HG02884 (cell line): Measurements from ENCODE around the gene RUSF1.

Experiments used
- ATAC-seq: cut with Tn5 transposase; IDR thresholded peaks from one replicate; pipeline ENCODE4 v1.9.1; 2021; ENCODE audit warnings: mild to moderate bottlenecking, moderate library complexity; ENCODE audit not compliant: unreplicated experiment

Gene RUSF1

DNA sequence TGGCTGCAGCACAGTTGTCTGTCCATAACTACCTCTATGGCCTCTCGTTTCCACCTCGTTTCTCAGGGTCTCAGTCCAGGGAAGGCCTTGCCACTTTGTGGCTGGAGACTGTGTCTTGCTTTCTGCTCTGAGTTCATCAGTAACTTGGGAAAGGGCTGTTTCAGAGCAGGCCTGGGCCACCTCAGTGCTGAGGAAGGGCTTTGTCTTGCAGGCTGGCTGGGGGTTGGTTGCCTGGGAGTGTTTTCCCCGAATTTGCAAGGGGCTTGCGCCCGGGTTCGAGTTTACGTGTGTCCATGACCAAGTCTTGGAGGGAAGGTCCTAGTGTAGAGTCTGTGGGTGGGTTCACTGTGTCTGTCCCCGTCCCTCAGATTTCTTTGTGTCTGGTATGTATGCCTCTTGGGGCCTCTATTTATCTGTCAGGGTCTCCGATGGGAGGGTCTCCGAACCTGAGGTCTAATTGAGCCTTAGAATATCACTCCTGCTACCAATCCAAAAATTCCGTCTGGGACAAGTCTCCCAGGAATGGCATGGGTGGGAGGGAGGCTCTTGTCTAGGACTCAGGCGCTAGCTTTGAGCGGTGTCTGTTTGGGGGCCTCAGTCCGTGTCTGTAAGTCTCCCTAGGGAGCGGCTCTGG, 36.8 kb downstream of the RUSF1 start:
- no peak for ATAC-seq

DNA sequence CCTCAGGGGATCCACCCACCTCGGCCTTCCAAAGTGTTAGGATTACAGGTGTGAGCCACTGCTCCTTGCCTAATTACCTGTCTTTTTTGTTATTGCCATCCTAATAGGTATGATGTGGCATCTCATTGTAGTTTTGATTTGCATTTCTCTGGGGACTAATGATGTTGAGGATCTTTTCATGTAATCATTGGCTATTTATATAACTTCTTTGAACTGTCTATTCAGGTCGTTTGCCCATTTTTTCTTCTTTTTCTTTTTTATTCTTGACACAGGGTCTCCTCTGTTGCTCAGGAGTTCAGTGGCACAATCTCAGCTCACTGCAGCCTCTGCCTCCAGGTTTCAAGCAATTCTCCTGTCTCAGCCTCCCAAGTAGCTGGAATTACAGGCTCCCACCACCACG, 37.6 kb downstream of the RUSF1 start:
- no peak for ATAC-seq

DNA sequence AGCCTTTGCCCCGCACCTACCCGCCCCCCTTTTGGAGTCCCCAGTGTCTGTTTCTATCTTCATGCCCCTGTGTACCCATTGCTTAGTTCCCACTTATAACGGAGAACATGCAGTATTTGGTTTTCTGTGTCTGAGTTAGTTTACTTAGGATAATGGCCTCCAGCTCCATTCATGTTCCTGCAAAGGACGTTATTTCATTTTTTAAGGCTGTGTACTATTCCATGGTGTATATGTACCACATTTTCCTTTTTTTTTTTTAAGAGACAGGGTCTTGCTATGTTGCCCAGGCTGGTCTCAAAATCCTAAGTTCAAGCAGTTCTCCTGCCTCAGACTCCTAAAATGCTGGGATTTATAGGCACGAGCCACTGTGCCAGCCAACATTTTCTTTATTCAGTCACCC, 40.3 kb downstream of the RUSF1 start:
- ATAC-seq = no peak

DNA sequence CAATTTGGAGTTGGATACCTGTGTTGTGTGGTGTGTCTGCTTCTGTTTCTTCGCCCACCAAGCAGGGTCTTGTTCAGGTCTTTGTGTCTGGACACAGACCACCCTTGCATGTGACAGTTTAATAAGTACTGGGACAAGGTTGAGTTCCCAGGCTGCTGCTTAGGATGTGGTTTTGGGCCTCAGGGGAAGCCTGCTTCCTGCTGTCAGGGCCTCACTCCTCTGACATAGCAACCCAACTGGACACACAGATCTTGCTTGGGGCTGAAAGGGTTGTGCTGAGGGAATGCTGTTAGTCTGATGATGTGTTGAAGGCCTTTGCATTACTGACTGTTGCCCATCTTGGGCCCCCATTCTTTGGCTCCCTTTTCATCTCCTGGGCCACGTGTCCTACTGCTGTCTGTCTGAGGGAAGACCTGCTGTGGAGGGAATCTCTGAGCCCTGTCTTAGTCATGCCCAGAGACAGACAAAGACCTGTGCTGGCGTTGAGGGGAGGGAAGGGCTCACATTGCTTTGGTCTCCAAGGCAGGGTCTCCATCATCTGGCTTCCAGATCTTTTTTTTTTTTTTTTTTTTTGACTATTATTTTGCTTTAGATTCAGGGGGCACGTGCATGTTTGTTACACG, 40.9 kb downstream of the RUSF1 start:
- ATAC-seq = no peak

DNA sequence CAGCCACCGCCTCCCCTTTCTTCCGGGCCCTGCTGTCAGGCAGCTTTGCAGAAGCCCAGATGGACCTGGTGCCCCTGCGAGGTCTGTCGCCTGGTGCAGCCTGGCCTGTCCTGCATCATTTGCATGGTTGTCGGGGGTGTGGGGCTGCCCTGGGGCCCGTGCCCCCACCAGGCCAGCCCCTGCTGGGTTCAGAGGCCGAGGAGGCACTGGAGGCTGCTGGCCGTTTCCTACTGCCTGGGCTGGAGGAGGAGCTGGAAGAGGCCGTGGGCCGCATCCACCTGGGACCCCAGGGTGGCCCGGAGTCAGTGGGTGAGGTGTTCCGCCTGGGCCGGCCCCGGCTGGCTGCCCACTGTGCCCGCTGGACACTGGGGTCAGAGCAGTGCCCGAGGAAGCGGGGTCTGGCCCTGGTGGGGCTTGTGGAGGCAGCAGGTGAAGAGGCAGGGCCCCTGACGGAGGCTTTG, 41.8 kb downstream of the RUSF1 start:
- no peak for ATAC-seq

DNA sequence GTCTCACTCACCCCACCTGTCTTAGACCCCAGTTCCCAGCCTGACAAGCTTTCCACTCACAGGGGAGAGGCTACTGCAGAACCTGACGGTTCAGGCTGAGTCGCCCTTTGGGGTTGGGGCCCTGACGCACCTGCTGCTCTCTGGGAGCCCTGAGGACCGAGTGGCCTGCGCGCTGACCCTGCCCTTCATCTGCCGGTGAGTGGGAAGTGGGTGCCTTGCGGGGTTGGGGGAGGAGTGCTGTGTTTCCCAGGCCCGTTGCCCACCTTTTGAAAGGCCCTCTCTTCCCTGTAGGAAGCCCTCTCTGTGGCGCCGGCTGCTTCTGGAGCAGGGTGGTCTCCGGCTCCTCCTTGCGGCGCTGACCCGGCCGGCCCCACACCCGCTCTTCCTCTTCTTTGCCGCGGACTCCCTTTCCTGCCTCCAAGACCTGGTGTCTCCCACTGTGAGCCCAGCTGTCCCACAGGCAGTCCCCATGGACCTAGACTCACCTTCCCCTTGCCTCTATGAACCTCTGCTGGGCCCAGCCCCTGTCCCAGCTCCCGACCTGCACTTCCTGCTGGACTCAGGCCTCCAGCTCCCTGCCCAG, 42.3 kb downstream of the RUSF1 start:
- ATAC-seq = no peak

DNA sequence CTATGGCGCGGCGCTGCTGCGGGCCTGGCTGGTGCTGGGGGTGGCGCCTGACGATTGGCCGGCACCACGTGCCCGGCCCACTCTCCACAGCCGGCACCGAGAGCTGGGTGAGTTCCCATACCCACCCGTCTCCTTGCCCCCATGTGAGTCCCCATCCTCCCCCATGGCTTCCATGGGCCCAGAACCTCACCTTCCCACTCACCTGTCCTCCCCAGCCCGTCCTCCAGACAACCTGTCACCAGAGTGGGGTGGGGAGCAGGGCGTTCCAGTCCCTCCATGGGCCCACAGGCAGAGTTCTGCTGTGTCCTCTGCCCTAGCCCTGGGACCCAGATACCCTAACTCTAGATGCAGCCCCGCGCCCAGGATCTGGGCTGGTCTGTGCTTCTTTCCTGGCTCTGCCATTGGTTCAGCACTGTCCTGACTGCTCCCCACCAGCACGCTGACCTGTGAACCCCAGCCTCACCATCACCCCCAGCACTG, 43.4 kb downstream of the RUSF1 start:
- no peak for ATAC-seq

DNA sequence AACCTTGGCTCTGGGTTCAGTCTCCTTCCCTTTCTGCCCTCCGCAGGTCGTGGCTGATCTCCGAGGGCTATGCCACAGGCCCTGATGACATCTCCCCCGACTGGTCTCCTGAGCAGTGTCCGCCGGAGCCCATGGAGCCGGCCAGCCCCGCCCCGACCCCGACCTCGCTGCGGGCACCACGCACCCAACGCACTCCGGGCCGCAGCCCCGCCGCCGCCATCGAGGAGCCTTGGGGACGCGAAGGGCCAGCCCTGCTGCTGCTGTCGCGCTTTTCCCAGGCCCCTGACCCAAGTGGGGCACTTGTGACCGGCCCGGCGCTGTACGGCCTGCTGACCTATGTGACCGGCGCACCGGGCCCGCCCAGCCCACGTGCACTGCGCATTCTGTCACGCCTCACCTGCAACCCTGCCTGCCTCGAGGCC, 43.8 kb downstream of the RUSF1 start:
- ATAC-seq = no peak

DNA sequence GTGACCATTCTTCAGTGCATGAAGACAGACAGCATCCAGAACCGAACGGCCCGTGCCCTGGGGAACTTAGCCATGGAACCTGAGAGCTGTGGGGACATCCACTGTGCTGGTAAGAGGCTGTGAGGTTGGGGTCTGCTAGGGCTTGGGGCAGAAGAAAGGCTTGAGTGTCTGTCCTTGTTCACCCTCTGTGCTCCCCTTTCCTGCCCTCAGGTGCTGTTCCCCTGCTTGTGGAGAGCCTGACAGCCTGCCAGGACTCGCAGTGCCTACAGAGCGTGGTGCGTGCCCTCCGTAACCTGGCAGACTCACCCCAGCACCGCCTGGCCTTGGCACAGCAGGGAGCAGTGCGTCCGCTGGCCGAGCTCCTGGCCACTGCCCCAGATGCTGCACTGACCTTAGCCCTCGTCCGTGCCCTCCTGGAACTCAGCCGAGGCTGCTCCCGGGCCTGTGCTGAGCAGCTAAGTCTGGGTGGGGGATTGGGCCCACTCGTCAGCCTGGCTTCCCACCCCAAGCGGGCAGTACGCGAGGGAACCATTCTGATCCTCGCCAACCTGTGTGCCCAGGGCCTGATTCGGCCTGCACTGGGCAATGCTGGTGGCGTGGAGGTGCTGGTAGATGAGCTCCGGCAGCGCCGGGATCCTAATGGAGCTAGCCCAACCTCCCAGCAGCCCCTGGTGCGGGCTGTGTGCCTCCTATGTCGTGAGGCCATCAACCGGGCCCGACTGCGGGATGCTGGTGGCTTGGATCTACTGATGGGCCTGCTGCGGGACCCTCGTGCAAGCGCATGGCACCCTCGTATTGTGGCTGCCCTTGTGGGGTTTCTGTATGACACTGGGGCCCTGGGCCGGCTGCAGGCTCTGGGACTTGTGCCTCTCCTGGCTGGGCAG, 46.0 kb downstream of the RUSF1 start:
- ATAC-seq = no peak

DNA sequence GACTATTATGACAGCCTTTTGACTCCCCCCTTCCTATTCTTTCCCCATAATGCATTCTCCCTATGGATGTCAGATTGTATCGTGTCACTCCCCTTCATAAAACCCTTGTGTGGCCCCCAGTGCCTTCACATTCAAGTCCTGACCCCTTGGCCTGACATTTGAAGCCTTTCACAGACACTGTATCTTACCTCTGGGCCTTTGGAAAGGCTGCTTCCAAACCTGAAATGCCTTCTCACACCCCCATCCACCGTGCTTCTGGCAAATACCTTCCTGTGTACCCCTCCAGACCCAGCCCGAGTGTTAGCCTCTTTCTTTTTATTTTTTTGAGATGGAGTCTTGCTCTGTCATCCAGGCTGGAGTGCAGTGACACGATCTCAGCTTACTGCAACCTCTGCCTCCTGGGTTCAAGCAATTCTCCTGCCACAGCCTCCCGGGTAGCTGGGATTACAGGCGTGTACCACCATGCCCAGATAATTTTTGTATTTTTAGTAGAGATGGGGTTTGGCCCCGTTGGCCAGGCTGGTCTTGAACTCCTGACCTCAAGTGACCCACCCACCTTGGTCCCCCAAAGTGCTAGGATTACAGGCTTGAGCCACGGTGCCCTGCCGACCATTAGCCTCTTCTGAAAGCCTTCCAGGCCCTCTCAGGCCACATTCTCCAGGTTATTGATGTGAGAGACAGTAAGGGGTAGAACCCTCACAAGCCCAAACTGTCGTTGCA, 46.8 kb downstream of the RUSF1 start:
- no peak for ATAC-seq

DNA sequence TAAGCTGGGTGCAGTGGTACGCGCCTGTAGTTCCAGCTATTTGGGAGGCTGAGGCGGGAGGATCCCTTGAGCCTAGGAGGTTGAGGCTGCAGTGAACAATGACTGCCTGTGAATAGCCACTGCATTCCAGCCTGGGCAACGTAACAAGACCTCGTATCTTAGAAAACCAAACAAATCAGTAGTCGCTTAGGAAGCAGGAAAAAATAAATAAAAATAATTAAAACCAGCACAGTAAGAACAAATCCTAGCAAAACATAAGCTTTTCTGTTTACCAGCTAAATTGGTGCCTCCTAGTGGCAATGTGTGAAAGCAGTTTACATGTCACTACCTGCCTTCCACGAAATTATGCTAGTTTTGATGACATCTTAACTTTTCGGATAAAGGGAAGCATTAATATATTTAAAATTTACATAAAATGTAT, 47.6 kb downstream of the RUSF1 start:
- ATAC-seq = no peak

DNA sequence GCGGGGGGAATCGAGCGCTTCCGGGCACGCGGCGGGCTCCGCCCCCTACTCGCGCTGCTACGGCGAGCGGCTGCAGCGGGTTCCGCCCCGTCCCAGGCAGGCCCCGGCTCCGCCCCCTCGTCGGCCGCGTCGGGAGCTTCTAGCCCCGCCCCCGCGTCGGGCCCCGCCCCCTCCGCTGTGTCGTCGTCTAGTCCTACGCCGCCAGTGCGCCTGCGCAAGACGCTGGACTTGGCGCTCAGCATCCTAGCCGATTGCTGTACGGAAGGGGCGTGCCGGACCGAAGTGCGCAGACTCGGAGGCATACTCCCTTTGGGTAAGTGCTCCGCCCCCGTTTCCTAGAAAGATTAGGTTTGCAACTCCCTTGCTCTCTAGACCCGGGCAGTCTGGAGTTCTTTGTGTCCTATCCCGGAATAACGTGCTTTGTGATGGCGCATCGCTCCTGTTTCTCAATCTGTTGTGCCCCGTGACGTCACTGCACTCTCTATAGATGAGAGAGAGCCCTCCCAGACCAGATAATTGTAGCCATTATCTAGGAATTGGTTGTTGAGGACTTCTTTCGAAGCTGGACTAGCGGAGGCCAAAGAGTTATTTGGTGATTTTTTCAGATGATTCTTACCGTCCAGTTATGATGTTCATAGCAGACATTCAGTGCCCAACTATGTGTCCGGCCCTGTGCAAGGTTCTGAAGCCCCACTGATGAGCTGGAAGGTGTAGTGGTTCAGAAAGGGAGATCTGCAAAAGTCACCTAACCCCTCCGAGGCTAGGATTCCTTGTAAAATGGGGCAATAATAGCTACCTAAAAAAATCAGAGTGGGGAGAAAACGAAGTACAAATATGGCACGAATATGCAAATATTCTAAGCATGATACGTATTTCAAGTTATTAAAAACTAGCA, 48.3 kb downstream of the RUSF1 start:
- peak; percentile 53 for ATAC-seq

DNA sequence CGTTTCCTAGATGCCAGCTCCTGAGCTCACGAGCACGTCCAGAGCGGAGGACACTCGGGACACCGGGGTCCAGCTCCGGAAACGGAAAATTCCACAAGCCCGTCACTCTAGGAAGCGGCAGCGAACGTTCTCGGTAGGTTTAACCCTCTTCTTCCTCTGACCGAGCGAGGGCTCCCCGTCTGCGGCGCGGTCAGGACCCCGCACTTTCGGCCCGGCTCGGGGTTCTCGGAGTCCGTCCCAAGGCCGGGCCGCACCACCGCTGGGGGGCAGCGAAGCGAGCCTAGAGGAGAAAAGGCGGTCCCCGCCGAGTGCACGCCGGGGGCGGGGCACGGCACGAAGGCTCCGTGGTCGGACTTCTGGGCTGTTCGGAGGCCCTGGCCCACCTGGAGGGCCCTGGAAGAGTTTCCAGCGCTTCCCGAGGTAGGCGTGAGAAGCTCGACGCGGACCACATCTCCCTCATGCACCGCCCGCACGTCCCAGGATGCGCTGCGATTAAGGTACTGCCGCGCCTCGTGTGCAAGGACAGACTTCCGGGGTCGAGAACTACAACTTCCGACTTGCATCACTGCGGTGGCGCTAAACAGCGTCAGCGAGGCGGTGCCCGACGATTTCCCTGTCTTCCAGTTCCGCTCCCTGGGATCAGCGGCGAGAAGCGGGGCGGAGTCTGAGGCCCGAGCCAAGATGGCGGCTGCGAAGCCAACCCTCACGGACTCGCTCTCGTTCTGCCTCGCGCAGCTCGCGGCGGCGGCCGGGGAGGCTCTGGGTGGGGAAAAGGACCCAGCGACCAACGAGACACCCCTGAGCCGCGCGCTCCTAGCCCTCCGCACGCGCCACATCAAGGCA, 49.1 kb downstream of the RUSF1 start, which contains the start of gene ARMC5:
Gene ARMC5, plus strand, starts transcription at position 658 of the 843 bp plus-strand sequence. Its CDS starts 24 bp downstream, at position 682.
- peak; percentile 73 for ATAC-seq

DNA sequence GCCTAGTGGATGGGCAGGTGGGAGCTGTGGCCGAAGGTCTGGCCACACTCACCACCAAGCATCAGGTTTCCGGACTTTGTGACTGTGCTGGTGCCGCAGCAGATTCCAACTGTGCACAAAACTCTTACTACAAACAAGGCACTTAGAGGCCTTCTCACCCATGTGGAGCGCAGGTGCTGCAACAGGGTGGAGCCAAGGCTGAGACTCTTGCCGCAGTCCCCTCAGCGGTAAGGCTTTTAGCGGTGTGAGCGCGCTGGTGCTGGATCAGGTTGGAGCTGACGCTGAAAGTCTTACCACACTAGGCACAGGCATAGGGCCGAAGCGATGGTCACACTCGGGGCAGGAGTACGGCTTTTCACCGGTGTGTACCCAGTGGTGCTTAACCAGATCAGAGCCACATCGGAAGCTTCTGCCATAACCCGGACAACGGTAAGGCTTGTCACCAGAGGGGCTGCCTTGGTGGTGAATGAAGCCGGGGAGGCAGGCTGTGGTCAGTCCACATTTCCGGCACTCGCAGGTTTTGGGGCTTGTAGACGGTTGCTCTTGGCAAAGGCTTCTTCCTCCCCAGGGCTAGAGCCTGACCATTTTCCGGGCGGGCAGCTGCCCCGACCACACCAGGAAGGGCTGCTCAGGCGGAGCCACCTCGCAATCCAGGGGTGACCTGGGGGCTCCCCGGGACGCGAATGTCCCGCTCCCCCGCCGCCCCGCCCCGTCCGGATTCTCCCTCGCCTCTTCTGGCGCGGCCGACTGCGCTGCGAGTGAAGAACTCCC, 49.9 kb downstream of the RUSF1 start:
- no peak for ATAC-seq

DNA sequence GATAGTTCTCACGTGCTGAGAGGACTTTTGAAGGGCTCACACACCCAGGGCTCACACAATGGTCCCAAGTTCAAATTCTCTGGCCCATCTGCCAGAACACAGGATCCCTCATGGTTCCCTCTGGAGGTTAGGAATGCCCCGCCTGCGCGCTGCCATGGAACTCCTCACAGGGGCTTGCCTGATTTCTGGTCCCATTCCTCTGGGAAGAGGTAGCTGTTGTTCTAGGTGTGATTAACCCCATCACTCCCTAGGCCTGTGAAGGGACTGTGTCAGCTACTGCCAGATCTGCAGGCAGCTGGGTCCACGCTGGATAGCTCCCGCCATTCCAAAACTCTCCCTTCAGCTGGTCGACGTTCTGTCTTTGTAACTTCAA, 51.2 kb downstream of the RUSF1 start:
- no peak for ATAC-seq

DNA sequence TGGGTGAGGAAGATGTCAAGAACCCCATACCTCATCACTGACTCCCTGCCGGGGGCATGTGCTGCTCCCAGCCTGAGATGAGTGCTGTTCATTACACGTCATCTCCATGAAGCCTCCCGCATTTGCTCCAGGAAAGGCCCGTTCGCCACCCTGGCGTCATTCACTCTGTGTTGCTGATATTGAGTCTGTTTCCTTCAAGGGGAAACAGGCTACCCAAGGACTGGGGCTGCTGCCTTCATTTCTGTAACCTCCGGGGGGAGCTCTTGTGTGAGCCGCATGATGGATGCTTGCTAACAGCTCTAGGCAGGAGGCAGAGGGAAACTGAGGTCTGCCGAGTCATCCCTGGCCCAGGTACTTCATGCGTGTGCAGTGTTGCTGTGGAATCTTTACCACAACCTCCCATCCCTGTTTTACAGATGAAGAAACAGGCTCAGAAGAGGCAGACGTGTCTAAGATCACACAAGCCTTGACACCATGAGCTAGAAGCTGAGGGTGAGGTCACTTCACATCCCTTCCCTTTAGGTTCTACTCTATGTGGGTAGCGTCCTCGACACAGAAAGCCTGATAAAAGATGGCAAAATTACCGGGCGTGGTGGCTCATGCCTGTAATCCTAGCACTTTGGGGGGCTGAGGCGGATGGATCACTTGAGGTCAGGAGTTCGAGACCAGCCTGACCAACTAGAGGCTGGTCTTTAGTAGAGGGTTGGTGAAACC, 52.4 kb downstream of the RUSF1 start:
- ATAC-seq = no peak
